GM21786 (cell line): ENCODE results near the gene SLC6A19.
"Not testable (repeated sequence)": the region's sequence is repeated elsewhere in the genome, so short reads cannot be mapped to it uniquely, and the experiment has no call there.

Source experiments
- ATAC-seq: cut with Tn5 transposase; IDR thresholded peaks from one replicate; pipeline ENCODE4 v1.9.1; 2021; ENCODE audit not compliant: unreplicated experiment

Gene SLC6A19

DNA sequence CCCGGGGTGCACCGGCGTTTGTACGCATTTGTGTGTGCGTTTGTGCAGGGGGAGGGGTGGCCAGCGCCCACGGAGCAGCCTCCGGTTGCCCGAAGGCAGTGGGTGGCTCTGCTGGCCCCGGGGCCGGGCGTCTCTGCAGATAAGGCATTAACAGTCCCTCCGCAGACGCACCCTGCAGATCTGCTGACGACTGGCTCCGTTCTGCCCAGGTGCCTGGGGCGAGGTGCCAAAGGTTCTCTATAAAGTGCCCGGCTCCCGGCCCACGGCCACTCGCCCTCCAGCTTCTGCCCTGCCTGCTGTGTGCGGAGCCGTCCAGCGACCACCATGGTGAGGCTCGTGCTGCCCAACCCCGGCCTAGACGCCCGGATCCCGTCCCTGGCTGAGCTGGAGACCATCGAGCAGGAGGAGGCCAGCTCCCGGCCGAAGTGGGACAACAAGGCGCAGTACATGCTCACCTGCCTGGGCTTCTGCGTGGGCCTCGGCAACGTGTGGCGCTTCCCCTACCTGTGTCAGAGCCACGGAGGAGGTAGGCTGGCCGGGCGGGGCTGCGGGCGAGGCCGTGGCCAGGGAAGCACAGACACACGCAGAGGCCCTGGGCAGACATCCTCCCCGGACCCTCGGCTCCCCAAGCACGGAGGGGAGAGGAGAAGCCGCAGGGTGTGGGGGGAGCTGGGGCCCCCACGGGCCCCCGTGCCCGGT, at the start of gene SLC6A19:
Gene SLC6A19 (plus strand): TSS at position 269 of the 699 bp plus-strand sequence. CDS start 56 bp downstream, at position 325.
- ATAC-seq, result no peak

- no peak for ATAC-seq
These were observed 49.2 kb upstream of the SLC6A19 start for GRCh38 chr5:1152156-1152555.

GRCh38 chr5:1152771-1153282, 48.6 kb upstream of the SLC6A19 start:
- ATAC-seq, result no peak

GRCh38 chr5:1153428-1153827, 48.0 kb upstream of the SLC6A19 start:
- ATAC-seq, result no peak

GRCh38 chr5:1155191-1156032, 46.0 kb upstream of the SLC6A19 start:
- ATAC-seq, result no peak

DNA sequence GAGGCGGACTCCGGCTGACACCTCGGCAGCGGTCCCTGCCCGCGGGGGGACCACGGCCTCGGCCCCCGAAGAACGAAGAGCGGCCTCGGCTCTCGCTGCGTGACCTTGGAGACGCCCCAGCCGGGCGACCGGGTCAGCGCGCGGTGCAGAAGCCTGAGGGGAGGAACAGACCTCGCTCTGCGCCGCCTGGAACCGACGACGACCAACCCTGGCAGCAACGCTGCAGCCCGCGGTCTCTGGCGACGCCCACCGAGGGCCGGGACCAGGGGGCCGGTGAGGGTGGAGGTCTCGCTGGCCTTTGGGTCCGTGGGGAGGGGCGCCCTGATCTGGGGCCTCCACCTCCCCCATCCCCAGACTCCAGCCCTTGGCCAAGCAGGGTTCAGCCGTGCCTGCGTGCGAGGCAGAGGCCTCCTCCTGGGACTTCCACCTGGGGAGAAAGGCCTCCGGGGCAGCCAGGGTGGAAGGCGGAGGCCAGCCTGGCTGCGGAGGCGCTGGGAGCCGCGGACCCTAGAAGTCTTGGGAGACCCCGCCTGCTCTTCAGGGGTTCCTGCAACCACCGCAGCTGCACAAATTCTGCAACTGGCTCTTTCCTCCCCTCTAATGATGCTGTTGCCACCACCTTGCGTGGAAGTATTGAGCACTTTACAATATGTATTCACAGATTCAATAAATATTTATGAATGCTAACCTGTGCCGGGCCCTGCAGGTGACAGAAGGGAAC, 45.2 kb upstream of the SLC6A19 start:
- ATAC-seq, result no peak

GRCh38 chr5:1156754-1157460, 44.5 kb upstream of the SLC6A19 start:
- ATAC-seq, result no peak

GRCh38 chr5:1157461-1157986, 43.9 kb upstream of the SLC6A19 start:
- ATAC-seq, result not testable (repeated sequence)

- ATAC-seq, result no peak
These were observed 42.6 kb upstream of the SLC6A19 start for GRCh38 chr5:1158647-1159340.

DNA sequence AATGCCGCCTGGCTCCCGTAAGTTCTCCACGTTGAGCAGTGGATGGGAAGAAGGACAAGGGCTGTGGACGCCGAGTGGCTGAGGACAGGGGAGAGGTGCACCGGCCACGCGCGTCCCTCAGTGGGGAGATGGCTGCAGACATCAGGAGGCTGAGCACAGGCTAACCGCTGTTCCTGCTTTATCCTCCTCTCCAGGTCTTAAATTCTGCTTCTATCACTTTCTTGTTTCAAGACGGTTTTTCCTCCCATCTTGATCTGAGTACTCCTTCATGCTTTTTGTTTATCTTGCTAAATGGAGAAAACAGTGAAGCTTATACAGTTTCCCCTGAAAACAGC, 42.1 kb upstream of the SLC6A19 start:
- ATAC-seq, result no peak

- ATAC-seq, result no peak
These were observed 41.5 kb upstream of the SLC6A19 start for GRCh38 chr5:1159774-1160406.

DNA sequence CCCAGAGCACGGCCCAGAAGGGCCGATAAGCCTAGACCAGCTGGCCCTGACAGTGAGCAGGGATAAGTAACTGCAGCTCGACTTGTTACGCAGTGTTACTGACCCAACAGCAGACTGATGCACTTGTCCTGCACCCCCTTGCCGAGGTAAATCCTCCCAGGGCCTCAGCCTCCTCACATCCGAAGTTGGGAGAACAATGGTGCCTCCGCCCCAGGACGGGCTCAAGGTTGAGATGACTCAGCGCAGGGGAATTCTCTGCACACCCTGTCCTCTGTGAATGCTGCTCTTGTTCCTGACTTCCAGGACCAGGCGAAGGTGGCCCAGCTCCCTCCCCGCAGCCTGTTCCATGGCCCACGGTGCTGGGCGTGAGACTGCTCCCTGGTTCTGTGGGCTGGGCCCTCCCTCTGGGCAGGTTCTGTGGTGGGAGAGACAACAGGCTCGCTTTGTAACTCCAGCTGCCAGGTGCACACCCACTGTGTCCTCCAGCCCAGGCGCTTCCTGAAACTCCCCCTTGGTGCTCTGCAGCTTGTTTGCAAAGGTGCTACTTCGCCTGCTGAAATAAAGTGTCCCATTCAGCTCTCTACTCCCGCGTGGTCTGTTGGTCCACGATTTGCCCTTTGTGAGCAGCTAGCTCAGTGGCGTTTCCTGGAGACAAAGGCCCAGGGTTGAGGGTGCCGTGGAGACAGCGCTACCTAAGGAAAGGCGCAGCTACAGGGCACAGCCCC, 40.1 kb upstream of the SLC6A19 start:
- ATAC-seq, result no peak

DNA sequence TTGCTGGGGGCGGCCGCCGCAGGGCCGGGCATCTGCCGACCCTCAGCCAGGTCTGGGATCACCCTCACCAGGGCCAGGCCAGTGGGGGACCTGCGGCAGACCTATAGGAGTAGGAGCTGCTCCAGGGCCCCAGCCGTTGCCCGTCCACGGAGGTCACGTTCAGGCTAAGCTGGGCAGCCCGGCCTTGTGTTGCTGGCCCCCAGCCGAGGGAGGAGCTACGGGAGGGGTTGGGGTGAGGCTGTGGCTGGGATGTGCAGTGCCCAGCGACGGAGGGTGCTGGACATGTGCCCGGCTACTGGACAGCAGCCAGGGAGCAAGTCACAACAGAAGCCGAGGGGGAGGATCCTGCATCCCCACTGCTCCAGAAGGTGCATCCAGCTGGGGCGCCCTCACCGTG, 39.6 kb upstream of the SLC6A19 start:
- no peak for ATAC-seq

- ATAC-seq, result no peak
These were observed 39.1 kb upstream of the SLC6A19 start for GRCh38 chr5:1162276-1162675.

GRCh38 chr5:1162751-1163150, 38.6 kb upstream of the SLC6A19 start:
- ATAC-seq, result no peak

- no peak for ATAC-seq
These were observed 38.0 kb upstream of the SLC6A19 start for GRCh38 chr5:1163366-1163765.

DNA sequence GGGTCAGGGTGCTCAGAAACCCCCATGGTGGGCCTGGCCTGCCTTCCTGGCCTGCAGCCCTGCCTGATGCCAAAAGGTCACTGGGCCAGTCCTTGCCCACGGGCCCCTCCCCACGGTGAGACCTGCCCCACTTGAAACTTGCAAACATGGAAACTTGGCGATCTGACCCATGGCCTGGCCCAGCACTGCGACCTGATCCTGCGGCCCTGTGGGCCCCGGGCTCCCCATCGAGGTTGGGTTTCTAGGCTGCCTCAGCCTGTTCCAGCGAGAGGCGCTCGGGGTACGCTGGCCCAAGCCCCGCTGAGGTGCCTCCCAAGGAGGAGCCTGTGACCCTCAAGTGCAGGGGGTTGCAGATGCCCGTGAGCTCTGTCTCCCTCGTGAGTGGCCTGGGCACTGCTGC, 37.5 kb upstream of the SLC6A19 start:
- no peak for ATAC-seq

DNA sequence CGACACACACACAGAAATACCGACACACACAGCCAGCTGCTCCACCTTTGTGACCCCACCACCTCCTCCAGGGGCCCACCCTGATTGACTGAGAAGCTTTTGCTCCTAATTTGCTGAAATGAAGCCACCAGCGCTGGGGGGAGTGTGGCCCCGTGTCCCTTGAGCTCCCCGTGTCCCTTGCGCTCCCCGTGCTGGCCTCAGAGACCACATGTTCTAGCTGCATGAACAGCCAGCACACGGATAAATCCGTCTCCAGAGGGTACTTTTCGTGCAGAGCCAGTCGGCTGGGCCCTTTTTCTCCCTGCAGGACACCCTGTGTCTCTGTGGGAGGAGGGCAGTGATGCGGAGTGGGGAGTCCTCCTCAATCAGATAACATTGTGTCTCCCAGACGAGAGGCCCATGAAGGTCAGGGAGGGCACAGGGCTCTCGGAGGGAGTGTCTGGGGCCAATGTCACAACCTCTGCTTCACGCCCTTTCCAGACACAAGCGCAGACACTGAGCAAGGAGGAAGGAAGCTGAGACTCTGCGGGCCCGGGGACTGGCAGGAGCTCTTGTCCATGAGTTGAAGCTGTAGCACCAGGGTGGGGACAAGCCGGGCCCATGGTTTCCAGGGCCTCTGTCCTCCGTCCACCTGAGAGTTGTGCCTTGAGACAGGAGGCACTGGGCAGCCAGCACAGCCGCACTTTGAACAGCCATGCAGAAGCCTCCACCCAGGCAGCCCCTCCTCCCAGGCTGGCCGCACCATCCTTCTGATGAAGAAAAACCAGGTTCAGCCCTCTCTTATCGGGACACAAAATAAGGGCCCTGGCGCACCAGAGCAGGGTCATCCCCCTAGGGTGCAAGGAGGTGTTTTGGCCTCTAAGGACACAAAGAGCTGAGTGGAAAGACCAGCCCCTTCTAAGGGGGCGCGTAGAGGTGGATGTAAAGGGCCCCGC, 36.4 kb upstream of the SLC6A19 start:
- ATAC-seq, result no peak
